ENCODE results near the gene SGCA.

Gene SGCA

GRCh38 chr17:50211249-50212120 lies 45.7 kb downstream of the SGCA start:
- Histone ChIP-seq H3K4me3 (ENCODE audit: low read depth, low read length) (no peak overlapping the region), H3K27ac (peak overlapping the region; percentile 97), H3K36me3 (replicated peaks) (no peaks in the 10 kb centered on the region), H3K27me3 (replicated peaks) (no peaks in the 10 kb centered on the region)
- in situ Hi-C loops (cut with HindIII; ENCODE audit: low pct_ligation_motif_present, low sequenced_read_pairs) = no loop called here
- DNase-seq = no peak
- no peak for TF ChIP-seq CTCF (IDR thresholded peaks at IDR 0.05; ENCODE audit: low read depth, low read length, missing control alignments)

DNA sequence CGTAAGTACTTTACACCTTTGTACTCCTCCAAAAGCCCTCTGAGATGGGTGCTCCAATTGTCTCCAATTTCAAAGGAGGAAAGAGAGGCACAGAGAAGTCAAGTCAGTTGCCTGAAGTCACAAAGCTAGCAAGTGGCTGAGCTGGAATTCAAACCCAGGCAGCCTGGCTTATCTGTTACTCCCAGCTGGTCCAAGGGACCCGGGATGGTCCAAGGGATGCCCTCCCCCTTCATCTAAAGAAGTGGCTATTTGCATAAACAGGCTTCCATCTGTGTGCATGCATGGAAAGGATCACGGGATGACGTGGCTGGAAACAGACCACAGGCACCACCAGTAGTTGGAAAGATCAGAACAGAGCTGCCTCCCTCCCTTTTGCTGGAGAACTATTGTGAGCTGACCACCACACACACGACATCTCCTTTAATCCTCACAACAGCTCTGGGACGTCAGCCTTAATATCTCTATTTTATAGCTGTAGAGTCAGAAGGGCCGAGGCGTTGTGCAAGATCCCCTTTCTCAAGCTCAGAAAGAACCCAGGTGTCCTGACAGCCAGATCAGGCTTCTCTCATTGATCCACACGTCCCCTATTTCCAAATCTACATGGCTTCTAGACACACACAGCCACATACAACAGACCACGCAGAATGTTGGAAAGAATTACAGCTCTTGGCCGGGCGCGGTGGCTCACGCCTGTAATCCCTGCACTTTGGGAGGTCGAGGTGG lies 46.5 kb downstream of the SGCA start:
- in situ Hi-C loops (cut with HindIII; ENCODE audit: low pct_ligation_motif_present, low sequenced_read_pairs) = no loop called here
- DNase-seq = no peak
- Histone ChIP-seq H3K27me3 (replicated peaks) (no peaks in the 10 kb centered on the region), H3K27ac (peak overlapping the region; percentile 97), H3K36me3 (replicated peaks) (no peaks in the 10 kb centered on the region), H3K4me3 (ENCODE audit: low read depth, low read length) (no peak overlapping the region)
- no peak for TF ChIP-seq CTCF (IDR thresholded peaks at IDR 0.05; ENCODE audit: low read depth, low read length, missing control alignments)

GRCh38 chr17:50213026-50214022 lies 47.5 kb downstream of the SGCA start:
- Histone ChIP-seq H3K27me3 (replicated peaks) (no peaks in the 10 kb centered on the region), H3K27ac (no peak overlapping the region), H3K4me3 (ENCODE audit: low read depth, low read length) (no peak overlapping the region), H3K36me3 (replicated peaks) (no peaks in the 10 kb centered on the region)
- in situ Hi-C loops (cut with HindIII; ENCODE audit: low pct_ligation_motif_present, low sequenced_read_pairs) = no loop called here
- DNase-seq = no peak
- TF ChIP-seq CTCF (IDR thresholded peaks at IDR 0.05; ENCODE audit: low read depth, low read length, missing control alignments) = peak; percentile 23

GRCh38 chr17:50214976-50215760 lies 49.4 kb downstream of the SGCA start:
- no peak for TF ChIP-seq CTCF (IDR thresholded peaks at IDR 0.05; ENCODE audit: low read depth, low read length, missing control alignments)
- H3K27ac ChIP-seq = peak overlapping the region; percentile 99
- H3K27me3 ChIP-seq (replicated peaks) = no peaks in the 10 kb centered on the region
- in situ Hi-C loops (cut with HindIII; ENCODE audit: low pct_ligation_motif_present, low sequenced_read_pairs) = loop anchor here (5.0 kb wide), 1 partner anchor 37 kb away; no protein-coding TSS in a partner anchor
- DNase-seq = no peak
- no peaks in the 10 kb centered on the region for H3K36me3 ChIP-seq (replicated peaks)
- no peak overlapping the region for H3K4me3 ChIP-seq (ENCODE audit: low read depth, low read length)

DNA sequence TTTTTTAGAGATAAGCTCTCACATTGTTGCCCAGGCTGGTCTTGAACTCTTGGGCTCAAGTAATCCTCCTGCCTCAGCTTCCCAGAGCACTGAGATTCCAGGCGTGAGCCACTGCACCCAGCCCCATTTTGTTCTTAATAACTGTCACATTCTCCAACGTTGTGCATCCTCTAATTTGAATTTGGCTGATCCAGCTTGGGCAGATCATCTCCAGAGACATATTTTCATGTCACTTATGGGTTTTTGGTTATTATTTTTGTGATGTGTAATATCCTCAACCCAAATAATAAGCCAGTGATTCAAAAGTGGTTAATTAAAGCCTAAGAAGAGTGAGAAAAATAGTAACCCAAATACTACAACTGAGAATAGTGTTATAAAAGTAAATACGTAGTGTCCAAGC lies 51.8 kb downstream of the SGCA start:
- Histone ChIP-seq H3K27me3 (replicated peaks) (no peaks in the 10 kb centered on the region), H3K4me3 (ENCODE audit: low read depth, low read length) (no peak overlapping the region), H3K36me3 (replicated peaks) (no peaks in the 10 kb centered on the region), H3K27ac (peak overlapping the region; percentile 99)
- no peak for TF ChIP-seq CTCF (IDR thresholded peaks at IDR 0.05; ENCODE audit: low read depth, low read length, missing control alignments)
- in situ Hi-C loops (cut with HindIII; ENCODE audit: low pct_ligation_motif_present, low sequenced_read_pairs) = loop anchor here (5.0 kb wide), 1 partner anchor 35 kb away; no protein-coding TSS in a partner anchor
- no peak for DNase-seq

All from brain microvascular endothelial cell (primary cell).